Lung microvascular endothelial cell (primary cell): ENCODE results near the gene SAV1. TPM values are rescaled to one million over a fixed set of nuclear protein-coding genes. Genes with fewer than 3 reads are reported as not detected.
A peak's percentile ranks its signal among the peaks of the same experiment; 100 is the strongest.

Source experiments
- DNase-seq, 2 donors: peaks; one replicate each; pipeline versions ENCODE4 v3.0.0 to v3.0.0-alpha.2; 2010; ENCODE audit warnings: low read depth in 2 of 2
- total RNA-seq: library from RNA; depleted of rRNA; stranded (reverse); fragments of >200 nt; gene quantifications from 2 replicates; pipeline ENCODE4 v1.2.1, GENCODE V29; 2014

SAV1 gene
- total RNA-seq, 1 donor from 2014 or later = 14.1 TPM

GRCh38 chr14:50610465-50610864, 57.6 kb downstream of the SAV1 start:
- no peak for DNase-seq

GRCh38 chr14:50608302-50608851, 59.7 kb downstream of the SAV1 start:
- DNase-seq = peak; percentile 7 to 35

- DNase-seq = no peak
These were observed 60.3 kb downstream of the SAV1 start for GRCh38 chr14:50607761-50608160.

GRCh38 chr14:50607181-50607580, 60.9 kb downstream of the SAV1 start:
- DNase-seq = no peak

GRCh38 chr14:50606468-50606867, 61.6 kb downstream of the SAV1 start:
- DNase-seq = no peak

- DNase-seq = peak; percentile 23 to 79
These were observed 62.3 kb downstream of the SAV1 start for GRCh38 chr14:50605766-50606165.

- peak in 1 of 2 donors; percentile 16 for DNase-seq
These were observed 64.5 kb downstream of the SAV1 start for GRCh38 chr14:50603565-50603964.

GRCh38 chr14:50602035-50602434, 66.1 kb downstream of the SAV1 start:
- DNase-seq = no peak

GRCh38 chr14:50601394-50601793, 66.7 kb downstream of the SAV1 start:
- no peak for DNase-seq

GRCh38 chr14:50600849-50601248, 67.3 kb downstream of the SAV1 start:
- DNase-seq = no peak

- peak; percentile 66 to 67 for DNase-seq
These were observed 68.2 kb downstream of the SAV1 start for GRCh38 chr14:50599700-50600444.

- no peak for DNase-seq
These were observed 69.3 kb downstream of the SAV1 start for GRCh38 chr14:50598765-50599164.

GRCh38 chr14:50594577-50595316, 73.4 kb downstream of the SAV1 start:
- DNase-seq = no peak

GRCh38 chr14:50590464-50590863, 77.6 kb downstream of the SAV1 start:
- DNase-seq = no peak

Other genes starting within 250 kb of the SAV1 start
- 30.9 and 53.6 TPM in 2 replicates for gene MAP4K5, start 135.7 kb downstream of the SAV1 start, total RNA-seq
- gene ATL1, start 108.2 kb downstream of the SAV1 start, total RNA-seq = 0.40 and 0.87 TPM in 2 replicates
- gene NIN, start 162.9 kb upstream of the SAV1 start, total RNA-seq = 21.8 and 22.0 TPM in 2 replicates
- gene ABHD12B, start 203.7 kb upstream of the SAV1 start, total RNA-seq = not detected in 2 replicates